C1 segment of cervical spinal cord (tissue), 14 donors: ENCODE measurements around the gene ANKRD33.

Experiments
- DNase-seq, 14 donors: peaks; one replicate each; lab custom pipeline; 2025; lab: John Stamatoyannopoulos, UW

Gene ANKRD33

GRCh38 chr12:51887476-51888315 is at the start of gene ANKRD33:
Gene ANKRD33 (plus strand): TSS chr12:51888103. CDS start chr12:51888187, 84 bp downstream.
- DNase-seq = no peak

GRCh38 chr12:51838762-51839161 is 49.1 kb upstream of the ANKRD33 start:
- no peak for DNase-seq

- no peak for DNase-seq
These were observed 48.5 kb upstream of the ANKRD33 start for GRCh38 chr12:51839310-51839947.

- DNase-seq = no peak
These were observed 46.9 kb upstream of the ANKRD33 start for GRCh38 chr12:51840966-51841365.

GRCh38 chr12:51841727-51842126 is 46.2 kb upstream of the ANKRD33 start:
- DNase-seq = no peak

- DNase-seq = no peak
These were observed 43.0 kb upstream of the ANKRD33 start for GRCh38 chr12:51844854-51845253.

- DNase-seq = no peak
These were observed 42.4 kb upstream of the ANKRD33 start for GRCh38 chr12:51845482-51845881.

- DNase-seq = no peak
These were observed 41.6 kb upstream of the ANKRD33 start for GRCh38 chr12:51846271-51846691.

- DNase-seq = peak in 2 of 14 donors; percentile 6 to 42
These were observed 40.8 kb upstream of the ANKRD33 start for GRCh38 chr12:51846911-51847642.

GRCh38 chr12:51847643-51848325 is 40.1 kb upstream of the ANKRD33 start:
- DNase-seq = no peak

- DNase-seq = no peak
These were observed 39.6 kb upstream of the ANKRD33 start, which contains the start of gene FIGNL2 for GRCh38 chr12:51848326-51848727. Gene FIGNL2 (minus strand): TSS chr12:51848718. CDS start chr12:51822413, 26,305 bp downstream.

- DNase-seq = no peak
These were observed 38.8 kb upstream of the ANKRD33 start for GRCh38 chr12:51848841-51849735.

GRCh38 chr12:51850081-51850964 is 37.6 kb upstream of the ANKRD33 start:
- no peak for DNase-seq

GRCh38 chr12:51850965-51851299 is 37.0 kb upstream of the ANKRD33 start:
- DNase-seq = no peak

- DNase-seq = no peak
These were observed 36.3 kb upstream of the ANKRD33 start for GRCh38 chr12:51851413-51852124.

- DNase-seq = no peak
These were observed 35.3 kb upstream of the ANKRD33 start for GRCh38 chr12:51852404-51853137.

GRCh38 chr12:51855586-51856428 is 32.1 kb upstream of the ANKRD33 start:
- no peak for DNase-seq
